Panc1 (cell line): ENCODE measurements around the gene CDH13.

ENCODE experiments used
- POLR2AphosphoS5 ChIP-seq: IDR thresholded peaks from 2 replicates; pipeline ENCODE4 v1.6.1; 2012; ENCODE audit warnings: mild to moderate bottlenecking, low read depth, low read length, moderate library complexity
- REST ChIP-seq, 2 experiments: IDR thresholded peaks; 2 replicates each; pipeline ENCODE4 v1.6.1; 2011 to 2012; ENCODE audit warnings: low read depth in 2 of 2, control low read depth in 1 of 2, low read length in 1 of 2, mild to moderate bottlenecking in 1 of 2, moderate library complexity in 1 of 2; ENCODE audit not compliant: insufficient read depth in 1 of 2
- SIN3A ChIP-seq: IDR thresholded peaks from 2 replicates; pipeline ENCODE4 v1.6.1; 2012; ENCODE audit warnings: low read depth, mild to moderate bottlenecking, low read length, moderate library complexity, borderline replicate concordance; ENCODE audit not compliant: insufficient read depth
- TF ChIP-seq, protein P1 (sequence below): fragments of 450-650 bp; IDR thresholded peaks from 2 replicates; pipeline ENCODE4 v1.5.1; 2017; ENCODE audit warnings: mild to moderate bottlenecking

DNA sequence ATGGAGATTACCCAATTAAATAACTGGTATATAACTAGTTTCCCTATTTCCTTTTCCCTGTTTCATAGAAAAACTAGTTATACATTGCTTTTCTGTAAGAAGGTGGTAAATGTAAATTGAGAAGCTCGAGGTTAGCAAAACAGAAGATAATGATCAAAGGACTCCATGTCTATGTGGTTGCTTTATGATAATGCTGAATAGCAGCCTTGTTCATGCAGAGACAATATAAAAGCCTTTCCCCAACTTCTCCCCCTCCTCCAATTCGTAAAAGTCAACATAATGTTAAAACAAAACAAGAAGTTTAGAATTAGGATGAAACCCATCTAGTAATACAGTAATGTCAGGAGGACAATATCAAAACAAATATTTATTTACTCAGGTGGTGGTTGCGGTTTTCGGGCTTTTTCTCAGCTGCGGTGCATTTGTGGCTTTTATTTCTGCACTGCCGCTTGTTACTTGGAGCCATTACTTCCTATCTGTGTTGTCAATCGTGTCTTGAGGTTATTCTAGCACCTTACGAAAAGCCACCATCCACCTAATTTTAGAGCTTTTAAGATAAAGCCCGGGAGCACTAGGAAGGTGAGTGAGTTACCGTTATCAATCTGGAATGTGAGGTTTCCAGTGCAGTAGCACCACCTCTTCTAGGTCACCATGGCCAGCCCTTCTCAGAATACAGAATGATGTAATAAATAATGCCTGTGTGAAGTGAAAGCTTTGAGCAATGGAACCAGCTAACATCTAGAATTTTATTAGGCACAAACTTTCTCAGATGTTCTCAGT is 297.5 kb downstream of the CDH13 start:
- TF ChIP-seq SIN3A: no peak
- no peak for TF ChIP-seq REST (IDR thresholded peaks at IDR 0.05; ENCODE audit: insufficient read depth in 1 of 2, low read depth in 2 of 2, low read length in 1 of 2)
- TF ChIP-seq, protein P1, sequence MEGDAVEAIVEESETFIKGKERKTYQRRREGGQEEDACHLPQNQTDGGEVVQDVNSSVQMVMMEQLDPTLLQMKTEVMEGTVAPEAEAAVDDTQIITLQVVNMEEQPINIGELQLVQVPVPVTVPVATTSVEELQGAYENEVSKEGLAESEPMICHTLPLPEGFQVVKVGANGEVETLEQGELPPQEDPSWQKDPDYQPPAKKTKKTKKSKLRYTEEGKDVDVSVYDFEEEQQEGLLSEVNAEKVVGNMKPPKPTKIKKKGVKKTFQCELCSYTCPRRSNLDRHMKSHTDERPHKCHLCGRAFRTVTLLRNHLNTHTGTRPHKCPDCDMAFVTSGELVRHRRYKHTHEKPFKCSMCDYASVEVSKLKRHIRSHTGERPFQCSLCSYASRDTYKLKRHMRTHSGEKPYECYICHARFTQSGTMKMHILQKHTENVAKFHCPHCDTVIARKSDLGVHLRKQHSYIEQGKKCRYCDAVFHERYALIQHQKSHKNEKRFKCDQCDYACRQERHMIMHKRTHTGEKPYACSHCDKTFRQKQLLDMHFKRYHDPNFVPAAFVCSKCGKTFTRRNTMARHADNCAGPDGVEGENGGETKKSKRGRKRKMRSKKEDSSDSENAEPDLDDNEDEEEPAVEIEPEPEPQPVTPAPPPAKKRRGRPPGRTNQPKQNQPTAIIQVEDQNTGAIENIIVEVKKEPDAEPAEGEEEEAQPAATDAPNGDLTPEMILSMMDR: no peak
- TF ChIP-seq POLR2AphosphoS5: no peak
